ENCODE data around the gene PSMD13.

PSMD13 gene

DNA sequence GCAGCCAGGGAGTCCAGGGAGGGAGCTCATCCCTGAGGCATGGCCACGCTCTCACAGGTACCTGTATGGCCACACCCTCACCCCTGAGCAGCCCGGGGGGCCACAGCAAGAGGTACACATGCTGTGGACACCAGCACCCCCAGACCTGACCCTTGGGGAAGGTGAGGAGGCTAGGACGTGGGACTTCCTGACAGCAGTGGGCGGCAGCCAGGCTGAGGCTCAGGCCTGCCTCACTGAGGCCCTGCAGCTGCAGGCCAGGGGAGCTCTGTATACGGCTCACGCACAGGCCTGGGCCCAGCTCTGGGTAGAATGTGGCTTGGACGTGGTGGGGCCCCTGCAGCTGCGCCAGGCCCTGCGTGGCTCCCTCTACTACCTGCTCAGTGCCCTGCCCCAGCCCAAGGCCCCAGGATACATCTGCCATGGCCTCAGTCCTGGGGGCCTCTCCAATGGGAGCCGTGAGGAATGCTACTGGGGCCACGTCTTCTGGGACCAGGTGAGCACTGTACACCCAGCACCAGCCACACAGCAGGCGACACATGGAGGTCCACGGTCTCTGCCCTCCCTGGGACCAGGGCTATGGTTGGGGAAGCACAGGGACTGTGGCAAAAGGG lies 54.0 kb downstream of the PSMD13 start:
- no peak for DNase-seq

DNA sequence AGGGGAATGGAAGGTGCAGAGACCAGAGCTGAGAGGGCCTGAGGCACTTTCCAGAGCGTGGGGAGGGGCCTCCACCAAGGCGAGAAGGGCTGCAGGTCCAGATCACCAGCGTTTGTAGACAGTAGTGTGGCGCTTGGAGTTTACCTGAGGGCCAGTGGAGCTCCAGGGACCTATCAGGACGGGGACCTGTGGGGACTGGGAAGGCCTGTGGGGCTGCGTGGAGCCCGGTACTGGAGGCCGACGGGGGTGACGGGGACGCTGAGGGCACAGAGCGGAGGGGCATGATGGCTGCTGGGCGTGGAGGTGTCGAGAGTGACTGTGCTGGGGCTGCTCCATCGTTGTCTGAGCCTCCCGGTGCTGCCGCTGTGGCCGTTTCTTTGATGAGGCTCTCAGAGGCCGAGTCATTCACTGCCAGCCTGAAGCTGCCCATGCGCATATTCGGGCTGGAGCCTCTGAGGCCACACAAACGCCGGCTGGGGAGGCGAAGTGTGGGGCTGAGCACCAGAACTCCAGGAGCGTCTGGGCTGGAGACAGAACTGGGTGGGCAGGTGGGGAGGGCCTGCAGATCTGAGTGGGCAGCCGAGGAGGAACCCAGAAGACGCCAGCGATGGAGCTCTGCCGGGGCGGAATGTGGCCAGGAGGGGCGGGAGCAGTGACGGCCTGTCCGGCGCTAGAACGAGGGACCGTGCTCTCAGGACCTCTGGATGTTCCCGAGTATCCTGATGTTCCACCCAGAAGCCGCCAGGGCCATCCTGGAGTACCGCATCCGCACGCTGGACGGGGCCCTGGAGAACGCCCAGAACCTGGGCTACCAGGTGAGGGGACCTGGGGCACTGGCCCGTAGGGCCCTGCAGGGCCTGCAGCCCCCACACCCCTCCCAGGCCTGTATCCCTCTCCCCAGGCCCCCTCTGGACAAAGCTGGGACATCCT lies 54.8 kb downstream of the PSMD13 start:
- no peak for DNase-seq

DNA sequence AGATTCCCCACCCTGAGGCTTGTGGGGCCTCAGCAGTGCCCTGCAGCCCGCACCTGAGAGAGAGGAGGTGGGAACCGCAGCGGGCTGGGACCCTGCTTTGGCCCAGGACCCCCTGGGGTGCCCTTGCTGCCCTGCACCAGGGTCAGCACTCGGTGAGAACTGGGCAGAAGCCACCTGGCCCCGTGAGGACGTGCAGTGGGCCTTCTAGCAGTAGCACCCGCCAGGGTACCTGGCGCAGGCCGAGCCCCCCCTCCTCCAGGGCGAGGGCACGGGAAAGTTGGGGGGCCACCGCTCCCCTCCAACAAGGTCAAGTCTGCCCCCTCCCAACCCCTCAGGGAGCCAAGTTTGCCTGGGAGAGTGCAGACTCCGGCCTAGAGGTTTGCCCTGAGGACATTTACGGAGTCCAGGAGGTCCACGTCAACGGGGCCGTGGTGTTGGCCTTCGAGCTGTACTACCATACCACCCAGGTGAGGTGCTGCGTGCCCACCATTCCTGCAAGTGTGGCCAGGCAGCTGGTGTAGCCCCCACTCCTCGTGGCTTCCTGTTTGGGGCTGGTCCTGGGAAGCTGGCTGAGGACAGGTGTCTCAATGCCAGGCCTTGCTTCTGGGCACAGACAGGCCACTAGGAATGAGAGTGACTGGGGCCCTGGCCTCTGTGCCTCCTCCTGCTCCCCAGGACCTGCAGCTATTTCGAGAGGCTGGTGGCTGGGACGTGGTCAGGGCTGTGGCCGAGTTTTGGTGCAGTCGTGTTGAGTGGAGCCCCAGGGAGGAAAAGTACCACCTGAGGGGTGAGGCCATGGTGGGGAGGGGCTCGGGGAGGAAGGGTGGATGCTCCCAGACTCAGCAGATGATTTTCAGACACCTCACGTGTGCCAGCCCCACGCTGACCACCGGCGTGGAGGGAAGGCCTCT lies 55.7 kb downstream of the PSMD13 start:
- no peak for DNase-seq

DNA sequence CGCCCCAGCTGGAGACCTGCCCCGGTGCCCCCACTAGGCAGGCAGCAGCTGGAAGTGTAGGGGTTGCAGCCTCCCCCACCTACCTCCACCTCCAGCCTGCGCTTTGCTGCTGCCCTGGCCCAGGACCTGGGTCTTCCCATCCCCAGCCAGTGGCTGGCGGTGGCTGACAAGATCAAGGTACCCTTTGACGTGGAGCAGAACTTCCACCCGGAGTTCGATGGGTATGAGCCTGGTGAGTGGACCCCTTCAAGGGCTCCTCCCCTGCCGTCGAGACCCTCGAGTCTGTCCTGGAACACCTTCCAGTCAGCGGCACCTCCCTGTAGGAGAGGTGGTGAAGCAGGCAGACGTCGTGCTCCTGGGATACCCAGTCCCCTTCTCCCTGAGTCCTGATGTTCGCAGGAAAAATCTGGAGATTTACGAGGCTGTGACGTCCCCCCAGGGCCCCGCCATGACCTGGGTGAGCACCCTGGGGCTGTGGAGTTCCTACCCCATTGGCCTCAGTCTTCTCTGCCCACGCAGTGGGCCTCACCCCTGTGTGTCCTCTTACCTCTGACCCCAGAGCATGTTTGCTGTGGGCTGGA lies 56.6 kb downstream of the PSMD13 start:
- no peak for DNase-seq

DNA sequence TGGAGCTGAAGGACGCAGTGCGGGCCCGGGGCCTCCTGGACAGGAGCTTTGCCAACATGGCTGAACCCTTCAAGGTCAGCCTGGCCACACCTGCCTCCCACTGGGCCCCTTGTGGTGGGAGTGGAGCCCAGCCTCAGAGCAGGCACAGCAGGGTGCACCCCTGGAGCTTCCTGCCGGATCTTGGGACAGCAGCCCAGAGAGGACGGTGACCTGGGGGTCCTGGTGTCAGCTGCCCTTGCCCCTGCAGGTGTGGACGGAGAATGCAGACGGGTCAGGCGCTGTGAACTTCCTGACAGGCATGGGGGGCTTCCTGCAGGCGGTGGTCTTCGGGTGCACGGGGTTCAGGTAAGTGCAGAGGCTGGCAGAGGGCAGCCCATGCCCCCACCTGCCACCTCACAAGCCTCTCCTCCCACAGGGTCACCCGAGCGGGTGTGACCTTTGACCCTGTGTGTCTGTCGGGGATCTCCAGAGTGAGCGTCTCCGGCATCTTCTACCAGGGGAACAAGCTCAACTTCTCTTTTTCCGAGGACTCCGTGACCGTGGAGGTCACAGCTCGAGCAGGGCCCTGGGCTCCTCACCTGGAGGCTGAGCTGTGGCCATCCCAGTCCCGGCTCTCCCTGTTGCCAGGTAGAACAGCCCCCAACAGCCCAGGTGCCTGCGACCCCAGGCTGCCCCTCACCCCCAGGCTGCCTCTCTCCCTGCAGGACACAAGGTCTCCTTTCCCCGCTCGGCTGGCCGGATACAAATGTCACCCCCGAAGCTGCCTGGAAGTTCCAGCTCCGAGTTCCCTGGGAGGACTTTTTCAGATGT lies 57.3 kb downstream of the PSMD13 start:
- DNase-seq = no peak

DNA sequence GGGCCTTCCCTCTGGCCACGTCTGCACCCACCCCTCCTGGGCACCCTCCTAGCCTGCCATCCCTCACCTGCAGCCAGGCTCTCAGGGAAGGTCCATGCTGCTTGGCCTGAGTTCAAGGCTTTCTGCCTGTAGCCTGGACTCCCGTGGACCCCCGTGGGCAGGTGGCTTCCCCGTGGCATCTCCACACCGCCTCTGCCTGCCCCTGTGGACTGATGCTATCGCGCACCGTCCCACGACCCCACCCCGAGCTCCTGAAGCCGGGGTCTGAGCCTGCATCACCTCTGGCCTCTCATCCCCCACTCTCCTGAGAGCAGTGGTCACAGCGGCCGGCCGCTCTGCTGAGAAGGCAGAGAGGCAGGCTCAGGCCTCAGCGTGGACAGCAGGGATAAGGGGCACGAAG lies 58.0 kb downstream of the PSMD13 start:
- no peak for DNase-seq

DNA sequence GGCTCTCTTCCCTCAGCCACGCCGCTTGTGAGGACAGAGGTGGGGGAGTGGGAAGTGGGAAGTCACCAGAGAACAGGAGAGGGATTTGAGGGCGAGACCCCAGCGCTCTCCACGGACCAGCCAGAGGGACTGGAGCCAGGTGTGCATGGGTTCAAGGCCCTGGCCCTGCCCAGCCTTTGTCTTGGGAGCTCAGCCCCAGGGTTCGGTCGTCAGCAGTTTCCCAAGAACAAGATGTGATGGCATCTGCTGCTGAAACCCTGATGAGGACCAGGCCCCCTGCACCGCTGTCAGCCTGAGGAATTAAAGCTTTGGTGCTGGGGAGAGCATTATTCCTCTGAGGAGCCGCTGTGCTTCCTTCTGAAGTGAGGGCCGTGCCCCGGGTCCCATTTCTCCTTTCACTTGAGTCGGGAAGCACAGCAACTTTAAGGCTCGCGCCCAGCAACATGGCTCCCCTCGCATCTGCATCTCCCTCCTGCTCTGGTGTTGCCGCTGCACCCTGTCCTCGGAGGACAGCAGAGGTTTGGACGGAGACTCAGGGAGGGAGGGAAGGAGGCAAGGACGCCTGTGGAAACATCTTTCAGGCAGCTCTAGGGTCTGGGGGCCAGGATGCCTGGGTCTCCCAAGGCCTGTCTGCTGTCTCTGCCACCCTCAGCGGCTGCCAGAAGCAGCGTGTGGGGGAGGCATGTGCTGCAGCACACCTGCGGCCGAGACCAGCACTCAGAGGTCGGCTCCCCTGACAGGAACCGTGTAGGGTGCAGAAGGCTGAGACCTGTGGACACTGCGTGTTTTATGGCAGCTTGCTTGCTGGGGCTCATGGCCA lies 58.8 kb downstream of the PSMD13 start:
- DNase-seq = no peak

DNA sequence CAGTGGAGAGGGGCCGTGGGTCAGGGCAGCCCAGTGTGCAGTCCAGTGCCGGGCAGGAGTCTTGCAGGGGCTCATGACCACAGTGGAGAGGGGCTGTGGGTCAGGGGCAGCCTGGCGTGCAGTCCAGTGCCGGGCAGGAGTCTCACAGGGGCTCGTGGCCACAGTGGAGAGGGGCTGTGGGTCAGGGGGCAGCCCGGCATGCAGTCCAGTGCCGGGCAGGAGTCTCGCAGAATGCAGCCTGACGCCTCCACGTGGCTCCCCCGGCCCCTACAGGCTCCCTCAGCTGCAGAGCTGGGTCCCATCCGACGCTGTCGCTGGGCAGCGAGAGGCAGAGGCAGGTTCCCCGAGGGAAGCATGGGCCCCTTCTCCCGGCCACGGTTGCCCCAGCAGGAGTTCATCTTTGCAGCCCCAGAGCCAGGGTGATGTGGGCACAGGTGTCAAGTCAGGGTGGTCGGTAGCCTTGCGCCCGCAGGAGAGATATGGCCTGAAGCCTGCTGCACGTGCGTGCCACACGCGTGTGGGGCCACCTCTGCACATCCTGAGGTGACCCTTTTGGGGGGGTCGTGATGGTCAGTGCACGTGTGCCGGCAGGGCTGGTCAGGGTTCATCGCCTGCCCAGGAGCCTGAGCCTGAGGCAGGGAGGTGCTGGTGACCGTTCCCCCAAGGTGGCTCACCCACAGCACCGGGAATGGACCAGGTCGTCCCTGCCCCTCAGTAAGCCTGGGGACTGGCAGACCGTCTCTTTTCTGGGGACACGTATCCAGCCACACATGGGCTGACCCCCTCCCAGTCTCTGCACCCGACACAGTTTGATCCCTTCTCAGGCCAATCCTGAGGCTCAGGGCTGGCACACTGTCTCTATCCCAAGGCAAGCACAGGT lies 59.6 kb downstream of the PSMD13 start:
- DNase-seq = no peak

DNA sequence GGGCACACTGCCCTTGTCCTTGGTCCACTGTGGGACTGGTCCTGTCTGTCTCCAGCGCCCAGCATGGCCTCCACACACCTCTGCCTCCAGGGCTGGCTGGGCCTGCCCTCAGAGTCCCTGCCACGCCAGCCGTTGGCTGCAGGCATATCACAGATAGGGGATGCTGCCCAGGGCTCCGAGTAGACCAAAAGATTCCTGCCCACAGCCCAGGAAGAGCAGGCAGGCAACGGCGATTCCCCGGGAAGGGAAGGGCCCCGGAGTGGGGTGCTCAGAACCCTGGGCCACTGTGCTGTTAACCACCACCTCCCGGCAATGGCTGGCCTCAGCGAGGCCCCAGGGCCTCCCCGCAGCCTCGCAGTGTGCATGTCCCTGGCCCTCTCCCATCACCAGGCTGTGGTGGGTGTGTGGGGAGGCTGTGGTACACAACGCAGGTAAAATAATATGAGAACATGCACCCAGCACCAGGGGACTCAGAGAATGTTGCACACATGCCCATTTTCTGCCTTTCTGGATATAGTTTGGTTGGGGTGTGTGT lies 60.3 kb downstream of the PSMD13 start:
- DNase-seq = no peak

DNA sequence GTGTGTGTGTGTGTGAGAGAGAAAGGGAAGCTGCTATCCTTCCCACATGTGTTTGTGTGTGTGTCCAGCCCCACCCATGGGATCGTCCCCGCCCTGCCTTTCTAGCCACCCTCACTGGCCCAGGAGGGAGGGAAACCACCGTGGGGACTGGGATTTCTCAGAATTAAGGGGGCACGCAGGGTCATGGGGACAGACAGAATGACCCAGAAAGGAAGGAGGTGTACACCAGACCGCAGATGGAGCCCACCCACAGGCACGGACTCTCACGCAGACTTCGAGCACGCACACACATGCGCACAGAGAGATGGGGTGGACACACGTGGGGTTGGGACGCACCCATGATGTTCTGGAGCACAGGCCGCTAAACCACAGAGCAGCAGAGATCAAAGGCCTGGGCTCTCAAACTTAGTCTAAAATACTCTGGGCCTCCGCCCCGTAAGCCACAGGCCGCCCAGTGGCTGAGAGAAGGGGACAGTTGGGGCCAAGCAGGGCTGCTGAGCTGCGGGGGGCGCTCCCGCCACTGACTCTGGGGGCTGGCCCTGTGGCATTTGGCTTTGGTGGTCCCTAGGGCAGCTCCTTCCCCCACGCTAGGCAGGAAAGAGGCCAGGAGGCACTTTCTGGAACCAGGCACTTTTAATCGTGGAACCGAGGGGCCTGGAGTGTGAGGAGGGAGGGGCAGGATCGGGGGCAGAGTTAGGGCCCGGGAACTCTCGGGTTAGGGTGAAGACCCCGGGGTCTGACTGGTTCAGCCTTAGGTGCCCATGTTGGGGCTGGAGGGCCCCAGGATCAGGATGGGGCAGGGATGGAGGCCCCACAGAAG lies 61.0 kb downstream of the PSMD13 start:
- no peak for DNase-seq

DNA sequence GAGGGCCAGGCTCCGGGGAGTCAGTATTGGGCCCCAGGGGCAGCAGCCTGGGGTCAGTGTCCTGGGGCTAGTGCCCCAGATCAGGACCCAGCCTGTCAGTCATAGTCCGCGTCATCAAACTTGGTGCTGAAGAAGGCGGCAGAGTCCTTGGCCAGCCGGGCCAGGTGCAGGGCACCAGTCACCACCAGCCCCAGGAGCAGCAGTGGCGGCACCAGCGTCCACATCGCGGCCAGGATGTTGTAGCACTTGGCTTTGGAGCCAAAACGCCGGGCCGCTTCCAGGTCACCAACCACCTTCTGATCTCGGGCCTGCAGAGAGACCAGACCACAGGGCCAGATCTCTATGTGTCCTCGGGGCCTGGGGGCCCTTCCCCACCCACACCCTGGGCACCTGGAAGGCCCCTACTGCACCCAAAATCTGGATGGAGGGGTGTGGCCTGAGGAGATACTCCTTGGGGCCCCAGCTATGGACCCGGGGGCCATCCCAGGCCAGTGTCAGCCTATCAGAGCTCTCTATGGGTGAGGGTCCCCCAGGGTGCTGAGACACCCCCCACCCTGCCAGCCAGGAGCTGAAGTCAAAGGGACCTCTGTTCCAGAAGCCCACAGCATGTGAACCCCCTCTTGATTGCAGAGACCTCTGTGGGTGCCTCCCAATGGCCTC lies 61.8 kb downstream of the PSMD13 start:
- DNase-seq = no peak

DNA sequence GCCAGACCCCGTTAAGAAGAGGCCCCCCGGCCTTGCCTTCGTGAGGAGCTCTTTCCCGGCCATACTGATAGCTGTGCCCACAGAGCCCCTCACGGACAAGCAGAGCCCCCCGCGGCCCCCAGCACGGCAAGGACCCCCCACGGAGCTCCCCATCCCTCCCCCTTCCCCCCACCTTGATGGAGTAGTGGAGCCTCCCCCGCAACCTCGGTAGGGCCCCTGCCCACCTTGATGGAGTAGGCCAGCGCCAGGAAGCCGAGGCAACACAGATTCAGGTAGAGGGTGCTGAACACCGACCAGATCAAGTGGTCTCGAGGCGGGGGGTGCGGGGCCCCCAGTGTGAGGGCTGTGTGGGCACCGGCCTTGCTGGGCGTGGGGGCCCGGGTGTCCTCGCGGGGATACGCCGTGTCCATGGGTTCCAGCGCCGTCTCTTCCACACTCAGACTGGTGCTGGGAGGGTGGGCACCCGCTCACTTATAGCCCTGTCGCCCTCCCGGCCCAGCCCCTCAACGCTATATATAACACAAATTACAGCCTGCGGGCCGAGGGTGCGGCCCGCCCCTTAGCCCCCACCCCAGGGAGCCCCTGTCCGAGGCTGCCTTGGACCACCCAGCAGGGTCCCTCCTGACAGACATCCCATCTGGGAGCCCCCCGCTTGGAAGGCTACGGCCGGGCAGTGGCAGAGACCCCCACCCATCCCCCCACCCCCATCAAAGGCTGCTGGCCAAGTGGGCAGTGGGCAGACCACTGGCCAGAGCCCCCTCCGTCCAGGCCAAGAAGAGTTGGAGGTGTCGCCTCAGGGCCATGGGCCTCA lies 62.5 kb downstream of the PSMD13 start, which contains the start of gene IFITM5:
Gene IFITM5, minus strand, starts transcription at position 446 of the 811 bp plus-strand sequence. Its CDS starts 36 bp downstream, at position 410.
- no peak for DNase-seq

DNA sequence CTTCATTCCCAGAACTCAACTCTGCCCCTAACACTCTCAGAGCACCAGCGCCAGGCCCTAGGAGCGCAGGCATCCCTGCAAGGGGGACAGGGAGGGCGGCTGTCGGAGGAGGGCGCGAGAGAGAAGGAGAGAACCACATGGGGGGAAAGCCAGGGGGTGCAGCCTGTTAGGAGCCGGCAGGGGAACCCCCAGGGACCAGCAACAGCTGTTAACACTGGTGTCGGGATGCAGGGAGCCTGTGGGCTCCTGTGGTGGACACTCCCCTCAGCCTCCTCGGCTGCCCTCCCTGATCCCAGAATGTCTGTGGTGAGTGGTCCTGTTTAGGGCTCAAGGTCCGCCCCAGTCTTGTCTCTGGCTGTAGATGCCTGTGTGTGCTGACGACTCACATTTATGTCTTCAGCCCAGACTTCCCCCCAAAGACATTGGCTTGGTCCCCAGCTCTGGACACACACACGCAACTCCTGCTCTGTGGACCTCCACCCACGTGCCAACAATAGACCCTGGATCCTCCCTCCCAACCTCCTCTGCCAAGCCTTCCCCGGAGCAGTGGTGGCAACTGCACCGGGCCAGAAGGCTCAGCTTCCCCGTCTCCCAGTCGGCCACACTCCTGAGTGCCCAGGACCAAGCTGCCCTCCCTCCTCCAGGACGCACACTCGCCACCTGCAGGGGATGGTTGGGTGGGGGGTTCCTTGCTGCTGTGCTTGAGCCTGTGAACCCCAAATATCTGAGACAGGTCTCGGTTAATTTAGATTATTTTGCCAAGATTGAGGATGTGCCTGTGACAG lies 63.4 kb downstream of the PSMD13 start:
- no peak for DNase-seq

All from suppressor macrophage treated with lipopolysaccharide for 4 hours (primary cell).